Measurements from ENCODE around the gene C6orf47.
A peak's percentile ranks its signal among the peaks of the same experiment; 100 is the strongest.

C6orf47 gene

DNA sequence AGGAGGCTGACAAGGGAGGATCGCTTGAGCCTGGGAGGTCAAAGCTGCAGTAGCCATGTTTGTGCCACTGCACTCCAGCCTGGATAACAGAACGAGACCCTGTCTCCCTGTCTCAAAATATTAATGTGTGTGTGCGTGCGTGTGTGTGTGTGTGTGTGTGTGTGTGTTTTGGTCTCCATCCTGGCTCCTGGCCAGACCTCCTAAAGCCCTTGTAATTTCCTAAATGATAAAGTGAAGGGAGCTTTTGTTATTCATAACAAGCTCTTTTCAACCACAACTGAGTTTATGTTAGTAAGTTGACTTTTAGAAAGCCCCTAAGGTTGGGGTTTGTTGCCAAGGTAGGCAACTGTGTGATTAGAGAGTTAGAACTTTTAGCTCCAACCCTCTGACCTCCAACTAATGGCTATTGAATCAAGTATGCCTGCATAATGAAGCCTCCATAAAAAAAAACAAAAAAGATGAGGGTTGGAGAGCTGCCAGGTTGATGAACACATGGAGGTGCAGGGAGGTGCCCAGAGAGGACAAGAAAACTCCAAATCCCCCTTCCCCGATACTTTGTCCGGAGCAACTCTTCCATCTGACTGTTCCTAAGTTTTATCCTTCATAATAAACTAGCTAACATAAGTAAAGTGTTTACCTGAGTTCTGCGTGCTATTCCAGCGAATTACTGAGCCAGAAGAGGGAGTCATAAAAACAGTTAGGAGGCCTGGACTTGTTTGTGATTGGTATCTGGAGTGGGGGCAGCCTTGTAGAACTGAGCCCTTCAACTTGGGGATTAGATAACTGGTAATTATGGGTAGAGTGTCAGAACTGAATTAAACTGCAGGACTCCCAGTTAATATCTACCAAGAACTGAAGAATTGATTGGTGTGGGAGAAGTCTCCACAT, 50.8 kb downstream of the C6orf47 start:
- H3K27ac ChIP-seq = peak overlapping the region; percentile 44
- TF ChIP-seq, protein P1, sequence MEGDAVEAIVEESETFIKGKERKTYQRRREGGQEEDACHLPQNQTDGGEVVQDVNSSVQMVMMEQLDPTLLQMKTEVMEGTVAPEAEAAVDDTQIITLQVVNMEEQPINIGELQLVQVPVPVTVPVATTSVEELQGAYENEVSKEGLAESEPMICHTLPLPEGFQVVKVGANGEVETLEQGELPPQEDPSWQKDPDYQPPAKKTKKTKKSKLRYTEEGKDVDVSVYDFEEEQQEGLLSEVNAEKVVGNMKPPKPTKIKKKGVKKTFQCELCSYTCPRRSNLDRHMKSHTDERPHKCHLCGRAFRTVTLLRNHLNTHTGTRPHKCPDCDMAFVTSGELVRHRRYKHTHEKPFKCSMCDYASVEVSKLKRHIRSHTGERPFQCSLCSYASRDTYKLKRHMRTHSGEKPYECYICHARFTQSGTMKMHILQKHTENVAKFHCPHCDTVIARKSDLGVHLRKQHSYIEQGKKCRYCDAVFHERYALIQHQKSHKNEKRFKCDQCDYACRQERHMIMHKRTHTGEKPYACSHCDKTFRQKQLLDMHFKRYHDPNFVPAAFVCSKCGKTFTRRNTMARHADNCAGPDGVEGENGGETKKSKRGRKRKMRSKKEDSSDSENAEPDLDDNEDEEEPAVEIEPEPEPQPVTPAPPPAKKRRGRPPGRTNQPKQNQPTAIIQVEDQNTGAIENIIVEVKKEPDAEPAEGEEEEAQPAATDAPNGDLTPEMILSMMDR (conservative IDR thresholded peaks at IDR 0.05) = no peak
